Measurements from ENCODE around the gene TRAP1. TPM values are rescaled to one million over a fixed set of nuclear protein-coding genes. Genes with fewer than 3 reads are reported as not detected.
A peak's percentile ranks its signal among the peaks of the same experiment; 100 is the strongest.

Gene TRAP1
- total and polyA plus RNA-seq, 7 donors, result 98.1 to 162 (median 122) TPM

DNA sequence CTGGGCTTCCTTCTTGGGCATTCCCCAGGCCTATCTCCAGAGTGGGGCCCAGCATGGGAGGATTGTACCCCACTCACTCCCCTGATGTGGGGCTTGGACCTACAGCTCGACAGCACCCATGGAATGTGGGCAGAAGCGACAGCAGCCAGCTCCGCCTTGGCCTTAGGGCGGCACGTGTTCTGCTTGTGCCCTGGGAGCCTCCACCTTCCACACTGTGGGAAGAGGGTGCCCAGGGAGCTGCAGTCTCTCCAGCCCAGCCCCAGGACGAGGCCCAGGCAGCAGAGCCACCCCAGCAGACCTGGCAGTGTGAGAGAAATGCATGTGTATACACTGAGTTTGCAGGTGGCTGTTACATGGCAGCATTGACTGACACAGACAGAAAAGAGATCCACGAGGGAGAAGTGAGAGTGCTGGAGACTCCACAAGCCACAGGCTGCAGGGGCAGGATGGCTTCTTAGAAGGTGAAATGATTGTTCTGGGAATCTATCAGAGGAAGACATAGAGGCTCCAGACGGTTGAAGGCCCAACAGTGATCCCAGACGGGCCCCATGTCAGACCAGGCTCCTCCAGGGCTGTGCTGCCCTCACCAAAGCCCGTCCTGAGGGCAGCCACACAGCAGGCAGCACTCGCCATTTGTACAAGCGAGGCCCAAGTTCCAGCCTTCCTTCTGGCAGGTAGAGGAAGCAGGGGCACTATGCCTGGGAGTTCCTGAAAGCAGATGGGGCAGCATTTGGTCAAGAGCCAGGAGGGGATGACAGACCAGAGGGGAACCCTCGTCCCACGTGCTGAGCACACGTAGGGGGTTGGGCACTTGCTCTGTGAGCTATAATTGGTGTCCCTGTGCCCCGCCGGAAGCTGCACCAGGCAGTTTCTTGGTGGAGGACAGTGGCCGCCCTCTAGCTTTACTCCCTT is 65.6 kb downstream of the TRAP1 start:
- 68 to 77% (median 74%) methylated on average over 18 of the region's 18 CpGs for WGBS, 3 donors
- Histone ChIP-seq H3K9me3 (no peaks in the 10 kb centered on the region), H3K27me3 (ENCODE audit: insufficient read depth in 3 of 3, low read length in 2 of 3) (no peaks in the 10 kb centered on the region), H3K27ac (no peak overlapping the region), H3K4me1 (peaks cover 3% of the 10 kb centered on the region), H3K36me3 (ENCODE audit: insufficient read depth in 1 of 2, low read depth in 1 of 2) (peaks cover 0 to 38% of the 10 kb centered on the region in 2 donors), H3K4me3 (no peak overlapping the region)
- intact Hi-C loops (cut with DNase I), result no loop called here
- DNase-seq, result no peak
- TF ChIP-seq, protein P1, sequence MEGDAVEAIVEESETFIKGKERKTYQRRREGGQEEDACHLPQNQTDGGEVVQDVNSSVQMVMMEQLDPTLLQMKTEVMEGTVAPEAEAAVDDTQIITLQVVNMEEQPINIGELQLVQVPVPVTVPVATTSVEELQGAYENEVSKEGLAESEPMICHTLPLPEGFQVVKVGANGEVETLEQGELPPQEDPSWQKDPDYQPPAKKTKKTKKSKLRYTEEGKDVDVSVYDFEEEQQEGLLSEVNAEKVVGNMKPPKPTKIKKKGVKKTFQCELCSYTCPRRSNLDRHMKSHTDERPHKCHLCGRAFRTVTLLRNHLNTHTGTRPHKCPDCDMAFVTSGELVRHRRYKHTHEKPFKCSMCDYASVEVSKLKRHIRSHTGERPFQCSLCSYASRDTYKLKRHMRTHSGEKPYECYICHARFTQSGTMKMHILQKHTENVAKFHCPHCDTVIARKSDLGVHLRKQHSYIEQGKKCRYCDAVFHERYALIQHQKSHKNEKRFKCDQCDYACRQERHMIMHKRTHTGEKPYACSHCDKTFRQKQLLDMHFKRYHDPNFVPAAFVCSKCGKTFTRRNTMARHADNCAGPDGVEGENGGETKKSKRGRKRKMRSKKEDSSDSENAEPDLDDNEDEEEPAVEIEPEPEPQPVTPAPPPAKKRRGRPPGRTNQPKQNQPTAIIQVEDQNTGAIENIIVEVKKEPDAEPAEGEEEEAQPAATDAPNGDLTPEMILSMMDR (IDR thresholded peaks at IDR 0.05), result no peak
- peak in 1 of 4 donors; percentile 49 for ATAC-seq

DNA sequence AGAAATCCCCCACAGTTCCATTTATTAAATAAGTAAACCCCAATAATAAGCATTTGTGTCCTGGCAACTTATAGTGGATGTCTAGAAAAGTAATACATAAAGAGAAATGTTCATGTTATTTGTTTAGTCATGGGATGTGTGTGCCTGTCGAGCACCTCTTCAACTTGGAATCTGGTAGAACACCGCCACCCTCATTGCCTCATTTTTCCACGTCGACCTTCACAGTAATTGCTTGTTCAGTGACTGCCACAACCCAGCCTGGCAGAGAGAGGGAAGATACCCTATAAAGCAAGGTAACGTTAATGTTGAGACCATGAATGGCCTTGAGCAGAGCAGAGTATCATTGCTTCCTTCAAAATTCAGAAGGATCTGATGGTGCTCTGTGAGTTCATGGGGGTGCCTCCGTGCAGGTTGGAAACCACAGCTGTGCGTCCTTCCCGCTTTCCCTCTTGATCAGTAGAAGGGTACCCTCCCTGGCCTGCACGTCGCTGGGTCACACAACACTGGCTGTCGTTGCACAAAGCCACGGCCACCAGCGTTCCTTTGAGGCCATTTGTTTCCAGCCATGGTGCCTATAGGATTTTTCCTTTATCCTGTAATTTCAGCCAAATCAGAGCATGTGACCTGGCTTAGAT is 66.6 kb downstream of the TRAP1 start:
- Histone ChIP-seq H3K4me3 (no peak overlapping the region), H3K36me3 (ENCODE audit: insufficient read depth in 1 of 2, low read depth in 1 of 2) (peaks cover 0 to 31% of the 10 kb centered on the region in 2 donors), H3K27ac (no peak overlapping the region), H3K9me3 (no peaks in the 10 kb centered on the region), H3K4me1 (peaks cover 13% of the 10 kb centered on the region), H3K27me3 (ENCODE audit: insufficient read depth in 3 of 3, low read length in 2 of 3) (no peaks in the 10 kb centered on the region)
- ATAC-seq (no peak), DNase-seq (no peak)
- TF ChIP-seq, protein P1 (IDR thresholded peaks at IDR 0.05), result no peak
- intact Hi-C loops (cut with DNase I), result no loop called here
- WGBS, 3 donors, result 86 to 89% (median 89%) methylated on average over 13 of the region's 13 CpGs

- intact Hi-C loops (cut with DNase I), result no loop called here
- 29 to 43% (median 42%) methylated on average over 15 of the region's 15 CpGs for WGBS, 3 donors
- Histone ChIP-seq H3K4me3 (no peak overlapping the region), H3K27me3 (ENCODE audit: insufficient read depth in 3 of 3, low read length in 2 of 3) (no peaks in the 10 kb centered on the region), H3K36me3 (ENCODE audit: insufficient read depth in 1 of 2, low read depth in 1 of 2) (peaks cover 0 to 19% of the 10 kb centered on the region in 2 donors), H3K9me3 (no peaks in the 10 kb centered on the region), H3K27ac (peak overlapping the region; percentile 72), H3K4me1 (peaks cover 15% of the 10 kb centered on the region)
- DNase-seq (no peak), ATAC-seq (peak; percentile 83 to 91 (median 90))
- TF ChIP-seq, protein P1 (IDR thresholded peaks at IDR 0.05), result no peak
Measured at GRCh38 chr16:3646348-3646920, 70.9 kb downstream of the TRAP1 start.

DNA sequence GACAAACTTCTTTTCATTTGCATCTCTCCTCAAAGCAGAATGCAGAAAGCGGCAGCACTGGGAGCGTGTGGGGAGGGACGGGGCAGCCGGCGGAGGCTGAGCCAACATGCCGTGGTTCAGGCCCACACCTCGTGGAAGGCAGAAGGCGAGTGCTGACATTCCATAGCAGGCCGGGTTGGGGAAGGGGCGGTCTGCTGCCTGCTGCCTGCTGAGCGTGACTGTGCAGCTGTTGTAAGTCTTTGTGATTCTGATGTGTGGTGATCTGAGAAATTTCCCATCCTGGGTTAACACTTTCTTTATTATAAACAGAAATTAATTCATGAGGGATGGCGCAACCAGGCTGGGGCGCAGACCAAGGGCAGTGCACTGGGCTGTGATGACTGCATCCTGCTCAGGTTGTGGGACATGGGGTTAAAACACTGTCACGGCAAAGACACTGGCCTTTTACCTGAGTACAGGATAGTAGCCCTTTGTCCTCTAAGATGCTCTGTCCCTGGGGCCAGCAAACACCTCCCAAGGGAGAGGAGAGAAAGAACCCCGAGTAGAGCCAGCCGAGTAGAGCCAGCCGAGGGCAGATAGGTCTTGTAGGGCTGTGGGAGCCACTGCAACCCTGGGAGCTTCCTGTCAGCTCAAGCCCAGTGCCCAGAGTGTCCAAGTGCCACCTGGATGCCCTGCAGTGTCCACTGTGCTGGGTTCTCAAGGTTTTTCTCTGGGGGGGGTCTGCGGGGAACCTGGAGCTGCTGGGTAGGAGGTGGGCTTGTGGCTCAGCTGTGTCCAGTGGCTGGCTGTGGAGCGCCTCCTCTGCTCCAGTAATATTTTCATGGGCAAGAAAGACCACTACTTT is 71.6 kb downstream of the TRAP1 start:
- intact Hi-C loops (cut with DNase I), result no loop called here
- ATAC-seq, result peak; percentile 34 to 56 (median 44)
- Histone ChIP-seq H3K27me3 (ENCODE audit: insufficient read depth in 3 of 3, low read length in 2 of 3) (no peaks in the 10 kb centered on the region), H3K9me3 (no peaks in the 10 kb centered on the region), H3K4me3 (no peak overlapping the region), H3K36me3 (ENCODE audit: insufficient read depth in 1 of 2, low read depth in 1 of 2) (peaks cover 0 to 19% of the 10 kb centered on the region in 2 donors), H3K27ac (peak overlapping the region; percentile 72), H3K4me1 (peaks cover 15% of the 10 kb centered on the region)
- 52 to 66% (median 58%) methylated on average over 19 of the region's 19 CpGs for WGBS, 3 donors
- DNase-seq, result no peak
- TF ChIP-seq, protein P1 (IDR thresholded peaks at IDR 0.05), result no peak
